ENCODE measurements around the gene CD3E.

The CD3E gene

DNA sequence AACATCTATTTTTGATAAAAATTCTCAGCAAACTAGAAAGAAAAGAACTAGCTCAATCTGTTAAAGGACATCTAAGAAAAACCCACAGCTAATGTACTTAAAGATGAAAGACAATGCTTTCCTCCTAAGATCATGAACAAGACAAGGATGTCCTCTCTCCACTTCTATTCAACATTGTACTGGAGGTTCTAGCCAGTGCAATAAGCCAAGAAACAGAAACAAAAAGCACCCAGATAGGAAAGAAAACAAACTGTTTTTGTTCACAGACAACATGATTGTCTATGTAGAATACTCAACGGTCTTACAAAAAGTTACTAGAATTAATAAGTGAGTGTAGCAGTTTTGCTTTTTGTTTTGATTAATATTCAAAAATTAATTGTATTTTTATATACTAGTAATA lies 30.2 kb downstream of the CD3E start:
- no peak for DNase-seq

DNA sequence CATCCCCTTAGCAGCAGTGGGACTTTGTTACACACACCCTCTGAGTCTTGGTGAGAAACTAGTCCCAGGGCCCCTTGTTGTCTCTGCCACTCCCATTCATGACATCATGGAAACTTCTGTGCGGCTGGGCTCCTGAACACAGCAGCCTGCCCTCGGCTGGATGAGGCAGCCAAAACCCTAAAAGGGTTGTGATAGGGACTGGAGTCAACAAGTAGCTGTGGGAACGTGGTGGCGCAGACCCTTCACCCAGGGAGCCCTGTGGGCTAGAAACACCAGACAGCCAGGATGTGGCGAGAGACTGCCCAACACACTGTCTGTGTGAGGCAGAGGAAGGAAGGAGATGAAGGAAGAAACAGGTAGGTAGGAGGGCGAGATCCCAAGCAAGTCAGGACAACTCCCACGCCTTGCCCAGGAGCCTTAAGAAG lies 34.1 kb downstream of the CD3E start:
- DNase-seq: no peak

DNA sequence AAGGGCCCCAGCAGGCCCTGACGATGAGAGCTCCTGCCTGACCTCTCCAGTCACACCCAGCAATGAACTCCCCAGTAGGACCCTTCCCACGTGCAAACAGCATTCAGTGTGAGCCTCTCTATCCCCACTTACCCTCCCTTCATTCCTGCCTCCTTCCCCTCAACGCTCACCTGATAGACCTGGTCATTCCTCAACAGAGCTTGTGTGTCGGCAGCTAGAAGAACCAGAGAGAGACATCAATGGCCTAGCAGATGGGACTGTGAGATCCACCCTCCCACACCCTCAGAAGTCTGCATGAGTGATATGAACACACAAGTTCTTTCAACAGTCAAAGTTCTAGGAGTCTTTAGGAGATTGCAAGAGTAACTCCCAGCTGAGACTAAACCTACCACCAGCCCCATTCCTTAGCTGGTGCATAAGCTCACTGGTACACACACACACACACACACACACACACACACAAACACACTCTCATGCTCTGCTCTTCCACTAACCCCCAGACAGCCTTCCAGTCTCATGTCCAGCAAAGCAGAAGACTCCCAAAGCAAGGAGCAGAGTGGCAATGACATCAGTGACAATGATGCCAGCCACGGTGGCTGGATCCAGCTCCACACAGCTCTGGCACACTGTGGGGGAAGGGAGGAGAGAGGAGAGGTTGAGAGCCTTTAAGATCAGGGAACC lies 34.9 kb downstream of the CD3E start:
- no peak for DNase-seq

DNA sequence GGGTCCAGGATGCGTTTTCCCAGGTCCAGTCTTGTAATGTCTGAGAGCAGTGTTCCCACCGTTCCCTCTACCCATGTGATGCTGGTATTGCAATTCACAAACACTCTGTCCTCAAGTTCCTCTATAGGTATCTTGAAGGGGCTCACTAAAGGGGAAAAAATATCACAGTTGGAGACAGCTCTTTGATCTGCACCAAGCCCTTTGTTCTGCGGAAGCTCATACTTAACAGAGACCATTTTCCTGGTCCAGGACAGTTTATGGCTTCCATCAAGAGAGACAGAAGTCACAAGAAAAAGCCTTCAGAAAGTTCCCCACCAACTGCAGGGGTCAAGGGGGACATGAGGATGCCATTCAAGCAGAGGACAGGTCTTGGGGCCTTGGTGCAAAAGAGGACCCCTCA lies 35.9 kb downstream of the CD3E start:
- no peak for DNase-seq

DNA sequence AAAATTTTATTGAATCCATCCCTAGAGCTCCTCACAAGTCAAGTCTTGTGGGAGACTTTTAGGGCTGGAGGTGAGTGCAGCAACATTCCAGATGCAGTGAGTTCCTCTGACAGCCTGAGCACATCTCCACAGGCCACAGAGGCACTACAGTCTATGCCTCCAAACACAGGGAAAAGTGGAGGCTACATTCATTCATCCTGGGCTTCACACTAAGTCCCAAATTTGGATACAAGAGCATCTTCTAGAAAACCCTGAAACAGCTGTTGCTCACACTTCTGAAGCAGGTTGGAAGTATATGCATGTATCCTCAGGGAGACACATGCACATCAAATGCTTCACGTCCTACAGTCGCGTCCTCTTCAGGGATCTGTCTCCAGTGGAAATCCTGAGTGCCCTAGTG lies 36.7 kb downstream of the CD3E start:
- DNase-seq: no peak

DNA sequence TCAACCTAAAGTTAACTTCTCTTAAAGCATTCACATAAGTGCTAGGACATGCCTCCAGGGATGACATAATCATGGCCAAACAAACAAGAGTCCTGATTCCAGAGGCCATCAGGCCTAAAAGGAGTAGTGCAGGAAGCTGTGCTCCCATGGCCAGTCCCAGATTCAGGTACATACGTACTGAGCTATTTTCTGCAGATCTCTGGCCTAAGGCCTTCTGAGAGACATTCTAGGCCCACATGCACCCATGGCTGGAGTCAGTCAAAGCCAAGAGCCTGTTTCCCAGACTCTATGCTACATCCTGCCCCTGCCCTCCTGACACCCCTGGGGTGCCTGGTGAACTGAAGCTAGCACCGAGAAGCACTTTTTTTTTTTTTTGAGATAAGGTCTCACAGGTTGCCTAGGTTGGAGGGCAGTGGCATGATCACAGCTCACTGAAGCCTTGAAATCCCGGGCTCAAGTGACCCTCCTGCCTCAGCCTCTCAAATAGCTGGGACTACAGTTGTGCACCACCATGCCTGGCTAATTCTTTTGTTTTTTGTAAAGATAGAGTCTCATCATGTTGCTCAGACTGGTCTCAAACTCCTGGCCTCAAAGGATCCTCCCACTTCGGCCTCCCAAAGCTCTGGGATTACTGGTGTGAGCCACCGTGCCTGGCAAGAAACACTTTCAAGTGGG lies 37.4 kb downstream of the CD3E start:
- DNase-seq: no peak

DNA sequence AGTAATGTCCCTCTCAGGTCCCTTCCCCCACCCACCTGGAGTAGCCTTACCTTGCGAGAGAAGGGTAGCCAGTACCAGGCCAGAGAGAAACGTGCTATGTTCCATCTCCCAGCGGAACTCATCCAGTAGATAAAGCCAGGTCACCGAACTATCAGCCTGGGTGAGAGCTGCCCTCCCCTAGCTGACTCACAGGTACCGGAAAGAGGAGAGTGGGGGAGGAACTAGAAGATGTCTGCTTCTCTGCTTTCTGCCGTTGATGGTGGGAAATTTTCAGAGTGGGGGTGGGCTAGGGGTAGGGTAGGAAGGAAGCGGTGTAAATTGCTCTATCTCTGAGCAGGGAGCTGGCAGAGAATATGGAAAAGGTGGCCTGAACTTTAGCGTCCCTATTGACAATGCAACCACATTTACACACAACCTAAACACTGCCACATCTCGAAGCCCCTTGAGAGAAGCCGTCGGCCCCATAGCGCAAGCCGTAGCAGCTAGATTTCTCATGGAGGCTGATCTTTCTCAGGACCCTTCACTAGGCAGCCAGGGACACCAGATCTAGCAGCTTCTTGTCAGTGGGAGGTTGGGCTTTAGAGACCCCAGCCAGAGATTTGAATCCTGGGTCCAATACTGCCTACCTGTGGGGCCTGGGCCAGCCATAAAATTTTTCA lies 38.1 kb downstream of the CD3E start, which contains the start of gene CD3D:
Gene CD3D, minus strand, starts transcription at position 203 of the 659 bp plus-strand sequence. Its CDS starts 98 bp downstream, at position 105.
- no peak for DNase-seq

DNA sequence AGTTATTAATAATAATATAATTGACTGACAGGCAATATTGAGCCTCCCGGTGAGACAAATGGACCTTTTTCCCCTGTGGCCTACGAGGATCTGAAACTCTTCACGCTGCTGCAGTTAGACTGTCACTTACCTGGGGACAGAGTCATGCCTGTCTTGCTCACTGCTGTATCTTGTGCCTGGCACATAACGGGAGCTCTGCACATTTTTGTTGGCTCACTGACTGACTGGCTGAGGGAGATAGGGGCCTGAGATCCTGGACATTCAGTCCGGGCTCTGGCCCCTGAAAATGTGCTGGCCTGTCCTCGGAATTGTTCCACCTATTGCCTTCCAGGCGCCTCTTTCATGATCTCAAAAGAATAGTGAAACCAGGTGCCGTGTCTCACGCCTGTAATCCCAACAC lies 38.7 kb downstream of the CD3E start:
- DNase-seq: no peak

DNA sequence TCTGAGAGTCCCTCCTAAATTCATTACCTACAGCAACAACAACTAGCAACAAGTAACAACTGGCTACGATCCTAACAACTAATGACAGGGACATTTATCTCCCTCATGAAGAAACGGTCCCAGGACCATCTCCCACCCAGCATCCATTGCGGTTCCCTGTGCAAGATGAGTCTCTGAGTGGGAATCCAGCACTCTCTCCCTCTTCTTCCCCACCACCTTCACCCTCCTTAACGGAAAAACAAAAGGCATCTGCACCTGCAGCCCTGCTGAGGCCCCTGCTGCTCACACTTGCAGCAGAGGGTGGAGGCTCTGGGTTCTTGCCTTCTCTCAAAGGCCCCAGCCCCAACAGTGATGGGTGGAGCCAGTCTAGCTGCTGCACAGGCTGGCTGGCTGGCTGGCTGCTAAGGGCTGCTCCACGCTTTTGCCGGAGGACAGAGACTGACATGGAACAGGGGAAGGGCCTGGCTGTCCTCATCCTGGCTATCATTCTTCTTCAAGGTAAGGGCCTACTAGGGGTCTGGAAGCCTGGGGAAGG lies 39.5 kb downstream of the CD3E start, which contains the start of gene CD3G:
Gene CD3G, plus strand, starts transcription at position 364 of the 535 bp plus-strand sequence. Its CDS starts 80 bp downstream, at position 444.
- no peak for DNase-seq

DNA sequence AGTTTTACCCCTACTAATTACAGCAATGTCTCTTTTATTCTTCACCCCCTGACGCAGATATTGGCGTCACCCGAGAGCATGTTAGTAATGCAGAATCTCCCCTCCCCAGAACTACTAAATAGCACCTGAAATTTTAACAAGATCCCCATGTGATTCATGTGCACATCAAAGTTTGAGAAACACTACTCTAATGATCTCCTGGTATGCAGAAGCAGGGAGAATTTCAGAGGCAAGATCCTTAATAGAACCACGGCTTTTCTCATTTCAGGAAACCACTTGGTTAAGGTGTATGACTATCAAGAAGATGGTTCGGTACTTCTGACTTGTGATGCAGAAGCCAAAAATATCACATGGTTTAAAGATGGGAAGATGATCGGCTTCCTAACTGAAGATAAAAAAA lies 44.9 kb downstream of the CD3E start:
- no peak for DNase-seq

DNA sequence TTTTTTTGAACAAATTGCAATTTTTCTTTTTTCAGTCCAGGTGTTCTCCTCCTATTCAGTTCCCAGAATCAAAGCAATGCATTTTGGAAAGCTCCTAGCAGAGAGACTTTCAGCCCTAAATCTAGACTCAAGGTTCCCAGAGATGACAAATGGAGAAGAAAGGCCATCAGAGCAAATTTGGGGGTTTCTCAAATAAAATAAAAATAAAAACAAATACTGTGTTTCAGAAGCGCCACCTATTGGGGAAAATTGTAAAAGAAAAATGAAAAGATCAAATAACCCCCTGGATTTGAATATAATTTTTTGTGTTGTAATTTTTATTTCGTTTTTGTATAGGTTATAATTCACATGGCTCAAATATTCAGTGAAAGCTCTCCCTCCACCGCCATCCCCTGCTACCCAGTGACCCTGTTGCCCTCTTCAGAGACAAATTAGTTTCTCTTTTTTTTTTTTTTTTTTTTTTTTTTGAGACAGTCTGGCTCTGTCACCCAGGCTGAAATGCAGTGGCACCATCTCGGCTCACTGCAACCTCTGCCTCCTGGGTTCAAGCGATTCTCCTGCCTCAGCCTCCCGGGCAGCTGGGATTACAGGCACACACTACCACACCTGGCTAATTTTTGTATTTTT lies 48.7 kb downstream of the CD3E start:
- no peak for DNase-seq

DNA sequence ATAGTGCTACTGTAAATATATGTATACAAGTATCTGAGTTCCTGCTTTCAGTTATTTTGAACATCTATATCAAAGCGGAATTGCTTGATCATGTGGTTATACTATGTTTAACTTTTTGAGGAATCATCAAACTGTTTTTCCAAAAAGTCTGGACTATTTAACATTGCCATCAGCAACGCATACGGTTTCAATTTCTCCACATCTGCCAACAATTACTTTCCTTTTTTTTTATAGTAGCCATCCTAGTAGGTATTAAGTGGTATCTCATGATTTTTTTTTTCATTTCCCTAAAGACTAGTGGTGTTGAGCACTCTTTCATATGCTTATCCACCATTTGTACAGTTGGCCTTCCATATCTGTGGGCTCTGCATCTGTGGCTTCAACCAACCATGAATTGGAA lies 53.5 kb downstream of the CD3E start:
- no peak for DNase-seq

DNA sequence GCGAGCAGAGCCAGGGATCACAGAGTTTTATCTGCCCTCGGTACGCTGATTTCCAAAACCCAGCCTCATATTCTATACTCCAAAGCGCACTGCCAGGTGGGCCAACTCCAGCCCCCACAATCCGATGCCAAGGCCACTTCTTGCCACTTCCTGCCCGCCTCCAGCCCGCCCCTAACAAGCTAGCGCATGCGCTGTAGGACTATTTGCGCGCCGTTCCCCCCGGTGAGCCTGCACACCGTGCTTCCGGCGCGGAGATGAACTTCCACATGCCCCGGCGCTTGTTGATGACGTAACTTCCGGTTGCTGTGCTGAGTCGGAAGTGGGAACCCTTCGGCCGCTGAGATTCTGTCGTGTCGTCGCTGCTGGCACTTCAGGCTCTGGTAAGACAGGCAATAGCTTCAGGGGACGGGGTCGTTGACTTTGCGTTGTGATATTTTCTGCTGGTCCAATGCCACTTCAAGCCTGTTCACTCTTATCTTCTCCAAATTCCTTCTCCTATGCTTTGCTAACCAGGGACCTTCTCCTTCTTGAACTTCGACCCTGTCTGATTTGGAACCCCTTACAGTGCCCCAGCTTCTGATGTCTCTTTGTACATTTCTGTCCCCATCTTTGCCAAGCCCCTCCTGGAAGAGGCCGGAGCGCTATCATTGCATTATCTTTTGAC lies 54.9 kb downstream of the CD3E start, which contains the start of gene UBE4A:
Gene UBE4A, plus strand, starts transcription at position 306 of the 664 bp plus-strand sequence. CDS start 5,481 bp downstream, outside the sequence.
- DNase-seq: peak; percentile 53

DNA sequence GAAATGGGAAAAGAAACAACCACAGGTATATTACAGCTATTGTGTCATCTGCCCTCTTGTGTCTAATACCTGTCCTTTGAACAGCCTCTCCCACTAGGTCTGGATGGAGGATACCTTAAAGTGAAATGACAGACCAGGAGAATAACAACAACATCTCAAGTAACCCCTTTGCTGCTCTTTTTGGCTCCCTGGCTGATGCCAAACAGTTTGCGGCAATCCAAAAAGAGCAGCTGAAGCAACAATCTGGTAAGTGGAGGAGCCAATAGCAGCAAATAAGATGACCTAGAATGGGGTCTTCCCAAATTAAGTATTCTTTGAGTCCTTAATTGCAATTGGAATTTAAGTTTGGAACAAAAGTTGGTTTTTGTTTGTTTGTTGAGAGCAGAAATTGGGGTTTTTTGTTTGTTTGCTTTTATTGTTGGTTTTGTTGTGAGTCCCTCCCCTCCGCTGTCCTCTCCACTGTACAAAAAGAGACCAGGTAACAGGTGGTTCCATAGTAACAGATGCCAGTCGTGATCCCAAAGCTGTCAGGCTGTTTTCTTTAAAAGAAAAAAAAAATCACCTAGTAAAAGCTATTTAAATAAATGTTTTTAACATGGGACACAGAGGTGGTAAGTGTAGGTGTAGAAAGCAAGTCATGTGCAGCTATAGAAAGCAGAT lies 60.6 kb downstream of the CD3E start:
- DNase-seq: no peak
